SK-N-SH treated with all-trans-retinoic acid at 6 μM for 48 hours (cell line): ENCODE results near the gene HIVEP3.

Source experiments
- ATAC-seq: fragments of 200-7000 bp; cut with Tn5 transposase; 3 replicates; pipeline ENCODE4 v1.9.1; 2020; ENCODE audit warnings: mild to moderate bottlenecking, moderate library complexity
- BACH2 ChIP-seq: fragments of 250-450 bp; sonication (Bioruptor Pico); IDR thresholded peaks from 2 replicates; pipeline ENCODE4 v1.9.0; 2021; ENCODE audit warnings: mild to moderate bottlenecking, borderline replicate concordance
- CSDC2 ChIP-seq: fragments of 250-450 bp; sonication (Bioruptor Pico); IDR thresholded peaks from 2 replicates; pipeline ENCODE4 v1.5.0; 2020; ENCODE audit warnings: mild to moderate bottlenecking, moderate library complexity
- ESRRG ChIP-seq: fragments of 250-450 bp; sonication (Bioruptor Pico); IDR thresholded peaks from 2 replicates; pipeline ENCODE4 v1.6.1; 2021; ENCODE audit warnings: mild to moderate bottlenecking
- GLIS3 ChIP-seq: fragments of 250-450 bp; sonication (Bioruptor Pico); IDR thresholded peaks from 2 replicates; pipeline ENCODE4 v1.5.0; 2020; ENCODE audit warnings: mild to moderate bottlenecking, moderate library complexity
- ISL1 ChIP-seq: fragments of 250-450 bp; sonication (Bioruptor Pico); IDR thresholded peaks from 2 replicates; pipeline ENCODE4 v2.1.2; 2022; ENCODE audit warnings: mild to moderate bottlenecking, moderate library complexity
- PPARA ChIP-seq: fragments of 250-450 bp; sonication (Bioruptor Pico); IDR thresholded peaks from 2 replicates; pipeline ENCODE4 v1.5.0; 2020; ENCODE audit warnings: mild to moderate bottlenecking, borderline replicate concordance
- RARB ChIP-seq: fragments of 250-450 bp; sonication (Bioruptor Pico); IDR thresholded peaks from 2 replicates; pipeline ENCODE4 v1.8.0; 2021; ENCODE audit warnings: mild to moderate bottlenecking, moderate library complexity
- SNAI2 ChIP-seq: fragments of 250-450 bp; sonication (Bioruptor Pico); IDR thresholded peaks from 2 replicates; pipeline ENCODE4 v1.5.0; 2020; ENCODE audit warnings: mild to moderate bottlenecking, moderate library complexity
- TCF4 ChIP-seq: fragments of 250-450 bp; sonication (Bioruptor Pico); IDR thresholded peaks from 2 replicates; pipeline ENCODE4 v1.8.0; 2021; ENCODE audit warnings: mild to moderate bottlenecking, moderate library complexity, borderline replicate concordance
- TSHZ2 ChIP-seq: fragments of 250-450 bp; sonication (Bioruptor Pico); IDR thresholded peaks from 2 replicates; pipeline ENCODE4 v1.5.0; 2020; ENCODE audit warnings: mild to moderate bottlenecking, moderate library complexity
- ZC3H10 ChIP-seq: fragments of 250-450 bp; sonication (Bioruptor Pico); IDR thresholded peaks from 2 replicates; pipeline ENCODE4 v1.5.1; 2021; ENCODE audit warnings: mild to moderate bottlenecking, moderate library complexity
- ZFP3 ChIP-seq: fragments of 250-450 bp; sonication (Bioruptor Pico); IDR thresholded peaks from 2 replicates; pipeline ENCODE4 v1.5.0; 2020; ENCODE audit warnings: mild to moderate bottlenecking, moderate library complexity
- ZFP30 ChIP-seq: fragments of 450-650 bp; formaldehyde crosslinking; IDR thresholded peaks from 2 replicates; pipeline ENCODE4 v1.5.0; 2022; ENCODE audit warnings: mild to moderate bottlenecking, moderate library complexity
- TF ChIP-seq, protein P1 (sequence below): fragments of 250-450 bp; sonication (Bioruptor Pico); IDR thresholded peaks from 2 replicates; pipeline ENCODE4 v1.8.0; 2021; ENCODE audit warnings: low read depth, mild to moderate bottlenecking, moderate library complexity, borderline replicate concordance
- TF ChIP-seq, protein P2 (sequence below): fragments of 250-450 bp; sonication (Bioruptor Pico); IDR thresholded peaks from 2 replicates; pipeline ENCODE4 v1.5.1; 2020; ENCODE audit warnings: low read depth, mild to moderate bottlenecking, moderate library complexity
- TF ChIP-seq, protein P3 (sequence below): fragments of 250-450 bp; sonication (Bioruptor Pico); IDR thresholded peaks from 2 replicates; pipeline ENCODE4 v1.5.1; 2021; ENCODE audit warnings: mild to moderate bottlenecking, moderate library complexity

HIVEP3 gene

GRCh38 chr1:41660570-41661427 lies 257.9 kb downstream of the HIVEP3 start (continued):
- TF ChIP-seq CSDC2 (no peak), PPARA (CRISPR knock-in tag) (no peak), ISL1 (CRISPR knock-in tag) (no peak), TCF4 (CRISPR knock-in tag) (no peak), BACH2 (CRISPR knock-in tag) (no peak), SNAI2 (CRISPR knock-in tag) (no peak)
- TF ChIP-seq, all 23 proteins: peak for 0

DNA sequence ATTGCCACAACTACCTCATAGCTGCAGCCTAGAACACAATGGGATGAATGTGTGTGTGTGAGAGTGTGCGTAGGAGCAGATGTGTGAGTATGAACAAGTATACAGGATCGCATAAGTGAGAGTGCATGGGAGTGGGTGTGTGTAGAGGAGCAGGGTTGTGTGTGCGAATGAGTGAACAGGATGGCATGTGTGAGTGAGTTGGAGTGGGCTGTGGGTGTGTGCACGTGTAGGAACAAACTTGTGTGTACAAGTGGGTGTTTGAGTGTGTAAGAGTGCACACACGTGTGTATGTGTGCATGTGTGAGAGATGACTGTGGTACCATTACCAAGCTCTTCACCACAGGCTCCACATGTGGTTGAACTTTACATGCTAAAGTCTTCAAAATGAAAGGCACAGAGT lies 258.8 kb downstream of the HIVEP3 start:
- no peak for ATAC-seq
- no peak for TF ChIP-seq TSHZ2 (CRISPR knock-in tag)
- no peak for TF ChIP-seq ZFP3 (CRISPR knock-in tag)
- TF ChIP-seq GLIS3: no peak
- no peak for TF ChIP-seq RARB (CRISPR knock-in tag)
- TF ChIP-seq ISL1 (CRISPR knock-in tag): no peak

DNA sequence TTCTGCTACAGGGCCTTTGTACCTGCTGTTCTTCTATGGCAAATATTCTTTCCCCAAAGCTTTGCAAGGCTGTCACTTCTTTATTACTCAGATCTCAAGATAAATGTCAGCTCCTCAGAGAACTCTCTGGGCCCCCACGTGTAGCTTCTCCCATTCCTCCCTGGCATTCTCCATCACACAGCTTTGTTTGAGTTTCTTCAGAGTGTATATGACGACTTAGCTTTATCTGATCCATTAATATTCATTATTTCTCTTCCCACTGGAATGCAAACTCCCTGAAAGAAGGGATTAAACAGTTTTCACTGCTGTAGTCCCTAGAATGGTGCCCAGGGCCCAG lies 259.6 kb downstream of the HIVEP3 start:
- TF ChIP-seq, protein P1, sequence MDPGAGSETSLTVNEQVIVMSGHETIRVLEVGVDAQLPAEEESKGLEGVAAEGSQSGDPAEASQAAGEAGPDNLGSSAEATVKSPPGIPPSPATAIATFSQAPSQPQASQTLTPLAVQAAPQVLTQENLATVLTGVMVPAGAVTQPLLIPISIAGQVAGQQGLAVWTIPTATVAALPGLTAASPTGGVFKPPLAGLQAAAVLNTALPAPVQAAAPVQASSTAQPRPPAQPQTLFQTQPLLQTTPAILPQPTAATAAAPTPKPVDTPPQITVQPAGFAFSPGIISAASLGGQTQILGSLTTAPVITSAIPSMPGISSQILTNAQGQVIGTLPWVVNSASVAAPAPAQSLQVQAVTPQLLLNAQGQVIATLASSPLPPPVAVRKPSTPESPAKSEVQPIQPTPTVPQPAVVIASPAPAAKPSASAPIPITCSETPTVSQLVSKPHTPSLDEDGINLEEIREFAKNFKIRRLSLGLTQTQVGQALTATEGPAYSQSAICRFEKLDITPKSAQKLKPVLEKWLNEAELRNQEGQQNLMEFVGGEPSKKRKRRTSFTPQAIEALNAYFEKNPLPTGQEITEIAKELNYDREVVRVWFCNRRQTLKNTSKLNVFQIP (CRISPR knock-in tag): no peak
- TF ChIP-seq TCF4 (CRISPR knock-in tag) (no peak), RARB (CRISPR knock-in tag) (no peak), ZC3H10 (CRISPR knock-in tag) (no peak), ESRRG (CRISPR knock-in tag) (no peak), ZFP30 (CRISPR knock-in tag) (no peak), BACH2 (CRISPR knock-in tag) (no peak), PPARA (CRISPR knock-in tag) (no peak), CSDC2 (no peak), TSHZ2 (CRISPR knock-in tag) (no peak)
- TF ChIP-seq, protein P2, sequence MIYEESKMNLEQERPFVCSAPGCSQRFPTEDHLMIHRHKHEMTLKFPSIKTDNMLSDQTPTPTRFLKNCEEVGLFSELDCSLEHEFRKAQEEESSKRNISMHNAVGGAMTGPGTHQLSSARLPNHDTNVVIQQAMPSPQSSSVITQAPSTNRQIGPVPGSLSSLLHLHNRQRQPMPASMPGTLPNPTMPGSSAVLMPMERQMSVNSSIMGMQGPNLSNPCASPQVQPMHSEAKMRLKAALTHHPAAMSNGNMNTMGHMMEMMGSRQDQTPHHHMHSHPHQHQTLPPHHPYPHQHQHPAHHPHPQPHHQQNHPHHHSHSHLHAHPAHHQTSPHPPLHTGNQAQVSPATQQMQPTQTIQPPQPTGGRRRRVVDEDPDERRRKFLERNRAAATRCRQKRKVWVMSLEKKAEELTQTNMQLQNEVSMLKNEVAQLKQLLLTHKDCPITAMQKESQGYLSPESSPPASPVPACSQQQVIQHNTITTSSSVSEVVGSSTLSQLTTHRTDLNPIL: no peak
- TF ChIP-seq, protein P3, sequence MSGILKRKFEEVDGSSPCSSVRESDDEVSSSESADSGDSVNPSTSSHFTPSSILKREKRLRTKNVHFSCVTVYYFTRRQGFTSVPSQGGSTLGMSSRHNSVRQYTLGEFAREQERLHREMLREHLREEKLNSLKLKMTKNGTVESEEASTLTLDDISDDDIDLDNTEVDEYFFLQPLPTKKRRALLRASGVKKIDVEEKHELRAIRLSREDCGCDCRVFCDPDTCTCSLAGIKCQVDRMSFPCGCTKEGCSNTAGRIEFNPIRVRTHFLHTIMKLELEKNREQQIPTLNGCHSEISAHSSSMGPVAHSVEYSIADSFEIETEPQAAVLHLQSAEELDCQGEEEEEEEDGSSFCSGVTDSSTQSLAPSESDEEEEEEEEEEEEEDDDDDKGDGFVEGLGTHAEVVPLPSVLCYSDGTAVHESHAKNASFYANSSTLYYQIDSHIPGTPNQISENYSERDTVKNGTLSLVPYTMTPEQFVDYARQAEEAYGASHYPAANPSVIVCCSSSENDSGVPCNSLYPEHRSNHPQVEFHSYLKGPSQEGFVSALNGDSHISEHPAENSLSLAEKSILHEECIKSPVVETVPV (CRISPR knock-in tag): no peak
- ATAC-seq: no peak
